Measurements from ENCODE around the gene DYNLT1.

GRCh38 chr6:158634695-158635426 is 9.7 kb downstream of the DYNLT1 start:
- TF ChIP-seq POLR2AphosphoS5 (IDR thresholded peaks at IDR 0.05) (no peak), POLR2A (IDR thresholded peaks at IDR 0.05; ENCODE audit: low read depth) (no peak), EP300 (IDR thresholded peaks at IDR 0.05) (no peak)
- TF ChIP-seq, protein P1, sequence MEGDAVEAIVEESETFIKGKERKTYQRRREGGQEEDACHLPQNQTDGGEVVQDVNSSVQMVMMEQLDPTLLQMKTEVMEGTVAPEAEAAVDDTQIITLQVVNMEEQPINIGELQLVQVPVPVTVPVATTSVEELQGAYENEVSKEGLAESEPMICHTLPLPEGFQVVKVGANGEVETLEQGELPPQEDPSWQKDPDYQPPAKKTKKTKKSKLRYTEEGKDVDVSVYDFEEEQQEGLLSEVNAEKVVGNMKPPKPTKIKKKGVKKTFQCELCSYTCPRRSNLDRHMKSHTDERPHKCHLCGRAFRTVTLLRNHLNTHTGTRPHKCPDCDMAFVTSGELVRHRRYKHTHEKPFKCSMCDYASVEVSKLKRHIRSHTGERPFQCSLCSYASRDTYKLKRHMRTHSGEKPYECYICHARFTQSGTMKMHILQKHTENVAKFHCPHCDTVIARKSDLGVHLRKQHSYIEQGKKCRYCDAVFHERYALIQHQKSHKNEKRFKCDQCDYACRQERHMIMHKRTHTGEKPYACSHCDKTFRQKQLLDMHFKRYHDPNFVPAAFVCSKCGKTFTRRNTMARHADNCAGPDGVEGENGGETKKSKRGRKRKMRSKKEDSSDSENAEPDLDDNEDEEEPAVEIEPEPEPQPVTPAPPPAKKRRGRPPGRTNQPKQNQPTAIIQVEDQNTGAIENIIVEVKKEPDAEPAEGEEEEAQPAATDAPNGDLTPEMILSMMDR (IDR thresholded peaks at IDR 0.05): no peak
